ENCODE results near the gene PHF21A.

Gene PHF21A

GRCh38 chr11:46073632-46074031, 47.6 kb downstream of the PHF21A start:
- TF ChIP-seq GATA2 (IDR thresholded peaks at IDR 0.05; ENCODE audit: low read depth, low read length) (no peak), GATA3 (IDR thresholded peaks at IDR 0.05; ENCODE audit: low read depth, low read length) (no peak)

DNA sequence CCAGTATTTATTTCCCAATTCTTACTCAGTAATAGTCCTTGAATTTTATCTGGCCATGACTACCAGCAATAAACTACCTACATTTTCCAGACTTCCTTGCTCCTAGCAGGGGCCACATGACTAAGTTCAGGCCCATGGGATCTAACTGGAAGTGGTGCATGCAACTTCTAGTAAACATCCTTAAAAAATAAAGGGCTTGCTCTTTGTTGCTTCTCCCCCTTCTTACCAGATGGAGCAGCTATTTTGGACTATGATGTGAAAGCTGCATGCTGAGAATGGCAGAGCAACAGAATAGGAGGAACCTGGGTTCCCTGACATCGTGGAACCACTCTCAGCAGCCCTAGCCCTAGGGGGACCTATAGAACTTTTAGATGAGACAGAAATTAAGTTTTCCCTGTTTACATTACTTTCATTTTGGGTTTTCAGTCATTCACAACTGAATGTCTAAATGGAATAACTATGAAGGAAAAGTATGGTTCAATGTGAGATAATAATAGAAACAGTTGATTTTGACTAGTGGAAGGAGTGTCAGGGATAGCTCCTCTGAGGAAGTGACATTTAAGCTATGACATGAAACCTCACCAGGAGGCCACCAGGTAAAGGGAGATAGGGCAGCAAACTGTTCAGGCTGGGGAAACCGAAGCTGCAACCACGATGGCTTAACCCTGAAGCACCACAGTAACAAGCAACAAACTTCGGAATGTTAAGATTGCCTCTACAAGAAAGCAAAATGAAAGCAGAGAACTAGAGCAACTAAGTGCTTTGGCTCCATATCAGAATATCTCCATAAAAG, 48.9 kb downstream of the PHF21A start:
- TF ChIP-seq GATA3 (IDR thresholded peaks at IDR 0.05; ENCODE audit: low read depth, low read length) (no peak), GATA2 (IDR thresholded peaks at IDR 0.05; ENCODE audit: low read depth, low read length) (no peak)

GRCh38 chr11:46071091-46071490, 50.2 kb downstream of the PHF21A start:
- TF ChIP-seq GATA3 (IDR thresholded peaks at IDR 0.05; ENCODE audit: low read depth, low read length) (no peak), GATA2 (IDR thresholded peaks at IDR 0.05; ENCODE audit: low read depth, low read length) (no peak)

GRCh38 chr11:46069595-46069994, 51.7 kb downstream of the PHF21A start:
- no peak for TF ChIP-seq GATA2 (IDR thresholded peaks at IDR 0.05; ENCODE audit: low read depth, low read length)
- TF ChIP-seq GATA3 (IDR thresholded peaks at IDR 0.05; ENCODE audit: low read depth, low read length) = no peak

- TF ChIP-seq GATA3 (IDR thresholded peaks at IDR 0.05; ENCODE audit: low read depth, low read length) (no peak), GATA2 (IDR thresholded peaks at IDR 0.05; ENCODE audit: low read depth, low read length) (no peak)
Measured at GRCh38 chr11:46066335-46066734, 54.9 kb downstream of the PHF21A start.

DNA sequence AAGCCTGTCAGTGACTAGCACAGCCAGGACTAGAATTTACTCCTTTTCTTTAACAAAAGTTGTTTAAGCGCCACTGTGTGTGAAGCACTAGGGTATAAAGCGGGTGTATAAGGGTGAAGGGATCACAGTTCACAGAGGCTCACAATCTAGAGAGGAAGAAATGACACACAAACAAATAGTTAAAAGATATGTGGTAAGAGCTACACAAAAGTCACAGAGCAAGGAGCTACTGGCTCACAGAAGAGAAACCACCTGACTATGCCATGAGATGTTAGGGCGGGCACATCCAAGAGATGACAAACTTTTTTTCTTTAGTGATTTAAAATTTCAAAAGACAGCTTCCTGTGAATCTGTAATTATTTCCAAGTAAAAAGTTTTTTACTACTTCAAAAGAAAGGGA, 55.6 kb downstream of the PHF21A start:
- TF ChIP-seq GATA2 (IDR thresholded peaks at IDR 0.05; ENCODE audit: low read depth, low read length) (no peak), GATA3 (IDR thresholded peaks at IDR 0.05; ENCODE audit: low read depth, low read length) (no peak)

- TF ChIP-seq GATA2 (IDR thresholded peaks at IDR 0.05; ENCODE audit: low read depth, low read length) (no peak), GATA3 (IDR thresholded peaks at IDR 0.05; ENCODE audit: low read depth, low read length) (no peak)
Measured at GRCh38 chr11:46064221-46064620, 57.0 kb downstream of the PHF21A start.

DNA sequence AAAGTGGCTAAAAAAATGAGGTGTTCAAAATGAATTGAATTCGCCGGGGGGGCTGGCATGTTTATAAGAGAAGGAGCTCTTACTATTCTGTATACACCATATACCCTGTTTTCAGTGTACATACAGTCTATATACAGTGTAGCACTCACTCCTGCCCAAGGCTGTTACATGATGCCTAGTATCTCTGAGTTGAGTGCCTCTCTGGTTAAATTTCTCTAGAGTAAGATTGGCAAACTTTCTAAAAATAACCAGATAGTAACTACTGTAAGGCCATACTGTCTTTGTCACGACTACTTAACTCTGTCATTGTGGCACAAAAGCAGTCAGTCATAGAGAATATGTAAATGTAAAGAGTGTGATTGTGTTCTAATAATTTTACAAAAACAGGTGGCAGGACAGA, 58.1 kb downstream of the PHF21A start:
- TF ChIP-seq GATA3 (IDR thresholded peaks at IDR 0.05; ENCODE audit: low read depth, low read length) = no peak
- TF ChIP-seq GATA2 (IDR thresholded peaks at IDR 0.05; ENCODE audit: low read depth, low read length) = no peak

DNA sequence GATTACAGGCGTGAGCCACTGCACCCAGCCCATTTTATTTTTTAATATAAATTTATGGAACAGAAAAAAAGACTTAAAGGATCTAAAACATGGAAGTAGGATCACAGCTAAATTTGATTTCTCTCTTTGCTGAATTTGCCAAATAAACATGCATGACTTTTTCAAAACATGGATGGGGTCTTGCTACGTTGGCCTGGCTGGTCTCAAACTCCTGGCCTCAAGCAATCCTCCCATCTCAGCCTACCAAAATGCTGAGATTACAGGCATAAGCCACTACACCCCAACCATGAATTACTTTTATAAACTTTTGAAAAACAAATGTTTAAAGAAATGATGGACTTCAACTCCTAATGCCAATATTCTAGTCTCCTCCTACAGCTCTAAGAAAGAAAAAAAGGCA, 61.2 kb downstream of the PHF21A start:
- TF ChIP-seq GATA3 (IDR thresholded peaks at IDR 0.05; ENCODE audit: low read depth, low read length) = no peak
- no peak for TF ChIP-seq GATA2 (IDR thresholded peaks at IDR 0.05; ENCODE audit: low read depth, low read length)

GRCh38 chr11:46057489-46057888, 63.8 kb downstream of the PHF21A start:
- TF ChIP-seq GATA3 (IDR thresholded peaks at IDR 0.05; ENCODE audit: low read depth, low read length) (no peak), GATA2 (IDR thresholded peaks at IDR 0.05; ENCODE audit: low read depth, low read length) (no peak)

- TF ChIP-seq GATA2 (IDR thresholded peaks at IDR 0.05; ENCODE audit: low read depth, low read length) (no peak), GATA3 (IDR thresholded peaks at IDR 0.05; ENCODE audit: low read depth, low read length) (no peak)
Measured at GRCh38 chr11:46055371-46055770, 65.9 kb downstream of the PHF21A start.

GRCh38 chr11:46051102-46051501, 70.2 kb downstream of the PHF21A start:
- TF ChIP-seq GATA3 (IDR thresholded peaks at IDR 0.05; ENCODE audit: low read depth, low read length) = no peak
- no peak for TF ChIP-seq GATA2 (IDR thresholded peaks at IDR 0.05; ENCODE audit: low read depth, low read length)

DNA sequence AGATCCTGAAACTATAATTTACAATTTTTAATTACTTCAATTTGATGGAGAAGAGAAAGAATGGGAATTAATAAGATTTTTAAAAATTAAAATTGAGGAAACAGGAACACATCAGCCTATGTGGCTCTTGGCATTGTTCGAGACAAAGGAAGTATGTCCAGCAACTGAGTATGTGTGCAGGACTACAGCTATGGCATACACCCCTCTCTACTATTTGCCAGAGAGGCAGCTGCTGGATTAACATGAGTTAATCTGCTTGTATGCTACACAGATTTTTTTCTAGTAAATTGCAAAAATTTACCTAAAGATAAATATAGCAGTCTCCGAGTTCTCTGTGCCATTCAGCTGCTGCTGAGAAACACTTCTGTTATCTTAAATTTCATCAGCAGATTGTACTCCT, 70.6 kb downstream of the PHF21A start:
- TF ChIP-seq GATA2 (IDR thresholded peaks at IDR 0.05; ENCODE audit: low read depth, low read length) = peak; percentile 39; the same call in 1 of the 2 replicates
- 0 out of 2 replicates have a peak, but pooled peaks have one; percentile 75 for TF ChIP-seq GATA3 (IDR thresholded peaks at IDR 0.05; ENCODE audit: low read depth, low read length)

DNA sequence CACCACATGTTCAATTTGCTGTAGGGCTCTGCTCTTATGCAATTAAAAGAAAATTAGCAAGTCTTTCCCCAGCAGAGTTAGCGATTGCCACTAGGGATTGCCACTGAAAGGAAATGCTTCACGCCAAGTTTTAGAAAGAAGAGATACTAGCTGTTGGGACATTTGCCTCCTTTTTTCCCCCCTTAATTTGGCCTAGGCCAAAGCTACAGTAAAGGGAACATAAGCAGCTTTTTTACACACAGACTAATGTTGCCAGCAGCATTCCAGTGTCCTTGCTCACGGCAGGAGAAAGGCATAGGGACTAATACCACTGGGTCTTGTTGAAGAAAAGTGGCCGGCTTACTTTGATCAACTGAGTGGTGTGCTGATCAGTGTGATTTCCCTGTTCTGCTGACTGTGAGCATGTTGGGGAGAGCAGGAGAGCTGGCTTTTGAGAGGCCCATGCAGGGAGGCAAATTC, 71.2 kb downstream of the PHF21A start:
- TF ChIP-seq GATA2 (IDR thresholded peaks at IDR 0.05; ENCODE audit: low read depth, low read length) (no peak), GATA3 (IDR thresholded peaks at IDR 0.05; ENCODE audit: low read depth, low read length) (no peak)

- TF ChIP-seq GATA2 (IDR thresholded peaks at IDR 0.05; ENCODE audit: low read depth, low read length) (no peak), GATA3 (IDR thresholded peaks at IDR 0.05; ENCODE audit: low read depth, low read length) (no peak)
Measured at GRCh38 chr11:46049325-46049897, 71.8 kb downstream of the PHF21A start.
